Activated CD8-positive, alpha-beta memory T cell treated with anti-CD3 and anti-CD28 coated beads for 24 hours (primary cell): Measurements from ENCODE around the gene TNP2.
"Not testable (repeated sequence)": the region's sequence is repeated elsewhere in the genome, so short reads cannot be mapped to it uniquely, and the experiment has no call there.

Source experiments
- DNase-seq: peaks from one replicate; pipeline ENCODE4 v3.0.0-alpha.2; 2020

TNP2 gene

GRCh38 chr16:11239644-11240632 lies 29.2 kb downstream of the TNP2 start:
- DNase-seq, result no peak

DNA sequence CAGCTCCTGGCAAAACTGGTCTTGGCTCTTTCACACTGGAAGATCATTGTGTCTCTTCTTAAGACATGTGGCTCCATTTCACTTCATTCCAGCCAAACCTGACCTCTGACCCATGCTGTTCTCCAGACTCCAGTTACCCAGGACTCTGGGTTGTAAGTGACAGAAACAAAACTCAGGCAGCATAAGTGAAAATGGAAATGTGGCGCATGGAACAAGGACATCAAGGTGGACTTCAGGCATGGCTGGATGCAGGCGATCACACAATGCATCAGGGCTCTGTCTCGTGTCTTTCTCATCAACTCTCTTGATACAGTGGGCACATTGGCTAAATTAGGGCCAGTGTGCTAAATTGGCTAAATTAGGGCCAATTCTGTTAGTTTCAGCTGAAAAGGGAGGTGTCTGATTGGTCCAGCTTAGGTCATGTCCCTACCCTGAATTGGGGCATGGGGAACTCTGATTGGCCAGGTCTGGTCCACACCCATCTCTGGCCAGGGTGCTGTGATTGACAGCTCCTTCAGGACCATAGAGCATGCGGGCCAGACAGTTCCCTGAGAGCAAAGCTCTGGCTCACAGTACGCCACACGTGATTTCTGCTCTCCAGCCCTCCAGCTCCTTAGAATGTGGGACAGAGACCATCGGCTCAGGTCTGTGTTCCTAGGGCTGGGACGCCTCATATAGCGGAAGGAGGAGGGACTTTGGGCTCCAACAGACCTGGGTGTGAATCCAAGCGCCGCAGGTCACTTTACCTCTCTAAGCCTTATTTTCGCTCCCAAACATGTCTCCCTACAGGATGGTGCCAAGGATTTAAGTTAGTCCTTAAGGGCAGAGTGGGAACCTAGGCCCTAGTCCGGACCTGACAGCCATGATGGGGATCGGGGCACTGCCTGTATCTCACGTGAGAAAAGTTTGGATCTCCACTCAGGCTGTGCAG lies 30.6 kb downstream of the TNP2 start:
- DNase-seq, result no peak

DNA sequence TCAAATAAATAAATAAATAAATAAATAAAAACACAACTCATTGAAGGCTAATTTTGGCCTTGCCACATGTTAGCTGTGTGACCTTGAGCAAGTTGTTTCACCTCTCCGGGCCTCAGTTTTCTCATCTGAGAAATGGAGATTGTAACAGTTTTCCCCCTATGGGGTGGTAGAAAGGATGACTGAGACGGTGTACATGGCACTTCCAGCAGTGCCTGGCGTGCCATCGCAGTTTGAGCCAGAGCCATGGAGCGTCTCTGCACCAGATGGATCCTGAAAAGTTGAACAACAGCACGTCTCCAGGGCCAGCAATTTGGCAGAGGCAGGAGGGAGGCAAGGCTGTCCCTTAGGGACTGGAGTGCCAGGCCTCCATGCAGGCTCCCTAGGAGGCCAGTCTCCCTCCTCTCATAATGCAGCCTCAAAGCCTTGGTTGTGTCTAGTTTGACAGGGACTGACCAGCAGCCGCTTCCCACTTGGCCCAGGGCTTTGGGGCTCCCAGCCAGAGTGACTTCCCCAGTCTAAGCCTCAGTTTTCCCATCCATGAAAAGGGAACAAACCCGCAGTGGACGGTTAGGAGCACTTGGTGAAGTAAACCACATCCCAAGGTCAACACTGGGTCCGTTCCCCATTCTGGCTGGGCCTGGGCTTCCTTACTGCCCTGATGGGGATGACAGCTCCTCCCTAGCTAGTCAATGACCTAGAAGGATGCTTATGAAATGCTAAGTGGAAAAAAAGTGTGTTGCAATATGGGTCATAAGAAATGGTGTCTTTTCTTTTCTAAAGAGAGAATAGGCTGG lies 32.5 kb downstream of the TNP2 start:
- no peak for DNase-seq

DNA sequence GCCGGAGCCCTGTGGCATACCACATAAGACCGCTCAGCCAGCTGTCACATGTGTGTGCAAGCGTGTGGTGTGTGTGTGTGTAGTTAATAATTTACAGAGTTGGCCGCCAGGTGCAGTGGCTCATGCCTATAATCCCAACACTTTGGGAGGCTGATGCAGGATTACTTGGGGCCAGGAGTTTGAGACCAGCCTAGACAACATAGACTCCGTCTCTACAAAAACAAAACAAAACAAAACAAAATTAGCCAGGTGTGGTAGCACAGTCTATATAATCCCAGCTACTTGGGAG lies 33.5 kb downstream of the TNP2 start:
- no peak for DNase-seq

DNA sequence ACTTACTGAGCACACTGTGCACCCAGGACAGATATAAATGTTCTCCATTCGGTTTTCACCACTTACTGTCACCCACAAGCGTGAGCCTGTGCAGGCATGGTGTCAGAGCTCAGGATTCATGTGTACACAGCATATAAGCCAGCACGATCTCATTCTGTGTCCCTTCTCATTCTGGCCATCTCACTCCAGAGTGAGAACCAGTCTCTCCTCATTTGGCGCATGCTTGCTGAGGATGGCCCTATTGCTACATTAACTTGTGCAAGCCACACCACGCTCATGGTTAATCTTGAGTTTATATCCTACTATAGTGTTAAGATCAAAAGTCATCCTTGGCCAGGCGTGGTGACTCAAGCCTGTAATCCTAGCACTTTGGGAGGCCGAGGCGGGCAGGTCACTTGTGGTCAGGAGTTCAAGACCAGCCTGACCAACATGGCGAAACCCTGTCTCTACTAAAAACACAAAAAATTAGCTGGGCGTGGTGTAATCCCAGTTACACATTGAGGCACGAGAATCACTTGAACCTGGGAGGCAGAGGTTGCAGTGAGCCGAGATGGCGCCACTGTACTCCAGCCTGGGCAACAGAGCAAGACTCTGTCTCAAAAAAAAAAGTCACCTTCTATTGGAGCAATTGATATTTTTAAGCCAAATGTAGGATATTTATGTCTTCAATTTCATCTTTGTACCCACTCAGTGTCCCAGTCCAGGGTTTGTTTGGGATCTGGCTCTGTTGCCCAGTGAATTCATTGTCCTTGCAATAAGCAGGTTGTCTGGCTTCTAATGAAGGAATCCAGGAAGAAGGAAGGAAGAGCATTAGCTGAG lies 34.0 kb downstream of the TNP2 start:
- no peak for DNase-seq

DNA sequence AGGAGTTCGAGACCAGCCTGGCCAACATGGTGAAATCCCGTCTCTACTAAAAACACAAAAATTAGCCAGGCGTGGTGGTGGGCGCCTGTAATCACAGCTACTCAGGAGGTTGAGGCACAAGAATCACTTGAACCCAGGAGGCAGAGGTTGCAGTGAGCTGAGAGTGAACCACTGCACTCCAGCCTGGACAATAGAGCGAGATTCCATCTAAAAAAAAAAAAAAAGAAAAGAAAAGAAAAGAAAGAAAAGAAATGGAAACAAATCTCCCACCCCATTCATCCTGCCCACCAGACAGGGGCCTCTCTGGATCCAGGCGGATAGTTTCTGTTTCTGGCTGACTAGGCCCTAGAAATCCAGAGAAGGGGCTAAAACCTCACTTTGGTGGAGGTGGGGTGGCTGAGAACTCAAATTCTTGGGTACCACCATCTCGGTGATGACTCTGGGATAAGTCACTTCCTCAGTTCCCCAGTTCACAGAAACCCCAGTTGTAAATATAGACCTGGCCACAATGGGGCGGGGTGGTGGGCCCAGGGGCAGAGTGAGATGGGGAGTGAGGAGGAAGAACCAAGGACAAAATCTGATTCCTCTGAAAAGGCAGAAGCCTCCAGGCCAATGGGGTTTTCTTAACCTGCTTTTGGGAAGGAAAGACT lies 35.3 kb downstream of the TNP2 start:
- DNase-seq, result peak; percentile 89

DNA sequence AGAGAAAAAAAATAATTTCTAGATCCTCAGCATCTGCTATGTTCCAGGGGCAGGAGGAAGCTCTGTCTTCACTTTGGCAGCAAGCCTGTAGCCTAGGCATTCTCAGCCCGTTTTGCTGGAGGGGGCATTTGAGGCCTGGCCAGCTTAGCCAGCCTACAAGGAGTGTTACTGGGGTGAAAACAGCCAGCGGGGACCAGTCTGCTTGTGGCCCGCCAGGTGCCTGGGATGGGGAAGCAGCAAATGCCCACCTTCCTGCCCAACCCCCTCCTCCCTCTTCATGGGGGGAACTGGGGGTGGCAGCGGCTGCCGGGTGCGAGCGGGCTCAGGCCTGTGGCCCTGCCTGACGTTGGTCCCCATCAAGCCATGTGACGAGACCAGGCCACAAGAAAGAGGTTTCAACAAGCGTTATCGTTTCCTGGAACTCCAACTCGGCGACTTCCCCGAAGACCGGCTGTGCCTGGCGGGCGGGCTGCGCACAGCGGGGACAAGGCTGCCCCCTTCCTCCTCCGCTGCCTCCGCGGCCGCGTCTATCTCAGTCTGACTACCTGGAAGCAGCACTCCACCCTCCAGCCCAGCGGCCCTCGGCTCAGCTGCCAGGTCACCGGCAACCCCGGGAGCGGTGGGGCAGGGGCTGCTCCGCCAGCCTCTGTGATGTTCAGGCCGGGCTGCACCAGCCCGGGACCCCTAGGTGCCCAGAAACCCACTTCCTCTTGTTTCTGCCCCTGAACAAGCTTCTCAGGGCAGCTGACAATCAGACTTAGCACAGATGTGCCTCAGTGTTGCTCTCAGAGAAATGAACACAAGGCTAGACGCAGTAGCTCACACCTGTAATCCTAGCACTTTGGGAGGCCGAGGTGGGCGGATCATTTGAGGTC lies 36.0 kb downstream of the TNP2 start:
- peak; percentile 96 for DNase-seq

- DNase-seq, result no peak
Measured at GRCh38 chr16:11232302-11232851, 36.7 kb downstream of the TNP2 start.

- DNase-seq, result no peak
Measured at GRCh38 chr16:11231367-11231970, 37.7 kb downstream of the TNP2 start.

DNA sequence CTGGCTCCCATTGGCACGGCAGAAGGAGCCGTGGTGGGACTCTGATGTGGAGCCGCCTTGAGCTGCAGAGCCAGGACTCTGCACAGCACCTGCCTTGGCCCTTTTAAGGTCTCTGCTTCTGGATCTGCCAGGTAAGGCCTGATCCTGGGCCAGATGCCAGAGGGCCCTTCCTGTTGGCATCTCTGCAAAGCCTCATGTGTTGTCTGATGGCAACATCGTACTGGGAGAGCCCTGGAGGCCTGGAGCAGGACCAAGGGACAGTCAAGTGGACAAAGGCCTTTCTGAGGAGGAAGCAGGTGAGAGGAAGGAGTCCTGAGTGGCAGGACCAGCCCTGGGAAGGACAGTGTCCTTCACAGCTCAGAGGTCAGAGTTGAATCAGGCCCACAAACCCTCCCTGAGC lies 39.2 kb downstream of the TNP2 start:
- DNase-seq, result no peak

GRCh38 chr16:11229432-11229831 lies 39.7 kb downstream of the TNP2 start:
- DNase-seq, result no peak

DNA sequence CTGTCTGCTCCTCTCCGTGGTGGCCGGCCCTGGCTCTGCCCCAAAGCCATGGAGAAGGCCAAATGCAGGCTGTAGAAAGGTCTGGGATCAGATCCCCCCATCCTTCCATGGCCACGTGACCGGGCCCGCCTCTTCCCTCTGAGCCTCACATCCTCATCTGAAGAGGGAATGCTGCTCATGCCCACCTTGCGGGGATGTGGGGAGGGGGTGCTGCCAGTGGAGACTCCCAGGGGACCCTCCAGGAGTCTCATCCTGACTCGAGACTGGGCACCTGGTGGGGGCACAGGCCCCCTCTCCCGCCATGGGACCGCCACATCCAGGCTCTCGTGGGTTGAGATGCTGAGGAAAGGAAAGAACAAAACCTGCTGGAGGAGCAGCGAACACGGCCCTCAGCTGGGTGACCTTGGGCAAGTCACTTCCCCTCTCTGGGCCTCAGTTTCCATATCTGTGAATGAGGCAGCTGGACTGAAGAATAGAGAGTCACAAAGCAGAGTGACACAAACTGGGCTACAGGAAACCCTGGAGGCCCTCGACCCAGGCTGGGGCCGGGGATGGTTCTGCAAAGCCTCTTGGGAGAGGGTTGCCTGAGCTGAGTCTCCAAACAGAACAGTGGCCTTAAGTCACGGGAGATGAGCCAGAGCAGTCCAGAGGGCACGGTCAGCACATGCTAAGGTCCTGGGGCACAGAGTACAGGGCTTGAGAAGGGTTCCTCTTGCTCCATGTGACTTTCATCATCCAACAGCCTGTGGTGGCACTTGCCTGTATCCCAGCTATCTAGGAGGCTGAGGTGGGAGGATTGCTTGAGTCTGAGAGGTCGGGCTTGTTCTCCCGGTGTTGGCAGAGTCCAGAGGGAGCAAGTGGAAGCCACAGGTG lies 43.2 kb downstream of the TNP2 start:
- DNase-seq, result no peak

GRCh38 chr16:11224894-11225676 lies 44.0 kb downstream of the TNP2 start:
- DNase-seq, result peak; percentile 94

GRCh38 chr16:11224096-11224893 lies 44.8 kb downstream of the TNP2 start:
- peak; percentile 85 for DNase-seq

GRCh38 chr16:11220507-11220906 lies 48.6 kb downstream of the TNP2 start:
- not testable (repeated sequence) for DNase-seq

DNA sequence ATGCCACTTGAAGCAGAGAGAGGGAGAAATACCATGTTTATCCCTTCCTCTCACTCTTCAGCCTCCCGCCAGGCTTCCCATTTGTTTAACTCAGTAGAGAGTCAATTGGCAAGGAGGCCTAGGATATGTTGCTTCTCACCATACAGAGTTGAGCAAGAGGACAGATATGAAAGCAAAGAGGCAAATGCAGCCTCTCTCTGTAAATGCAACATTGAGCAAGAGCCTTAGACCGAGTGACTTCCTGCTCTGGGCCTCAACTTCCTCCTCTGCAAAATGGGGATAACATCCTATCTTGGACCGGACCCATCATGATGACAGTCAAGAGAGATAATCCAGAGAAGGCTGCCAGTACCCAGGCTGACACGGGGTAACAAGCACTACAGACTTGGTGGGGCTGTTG lies 49.9 kb downstream of the TNP2 start:
- DNase-seq, result no peak

GRCh38 chr16:11218604-11218962 lies 50.5 kb downstream of the TNP2 start:
- no peak for DNase-seq
